Activated T-helper 2 cell treated with anti-CD3 and anti-CD28 coated beads, Interferon-gamma antibody, Interleukin-2, Interleukin-4, amounts not matched to agents 10 μg/mL and 5 μg/mL and 100 μg/mL, durations not matched to agents 14 hours and 24 hours and 36 hours (primary cell): Measurements from ENCODE around the gene NKAPD1. TPM values are rescaled to one million over a fixed set of nuclear protein-coding genes. Genes with fewer than 3 reads are reported as not detected.
"Not testable (repeated sequence)": the region's sequence is repeated elsewhere in the genome, so short reads cannot be mapped to it uniquely, and the experiment has no call there.

Source experiments
- DNase-seq: peaks from one replicate; pipeline ENCODE4 v3.0.0; 2021; ENCODE audit warnings: low spot score
- H3K27ac Mint-ChIP-seq: one replicate; pipeline ENCODE4 v1.8.0; 2021; ENCODE audit warnings: mixed read lengths
- H3K27me3 Mint-ChIP-seq: one replicate; pipeline ENCODE4 v1.8.0; 2021; ENCODE audit warnings: low read depth, mixed read lengths
- H3K36me3 Mint-ChIP-seq: one replicate; pipeline ENCODE4 v1.8.0; 2021; ENCODE audit warnings: low read depth, mixed read lengths
- H3K4me1 Mint-ChIP-seq: one replicate; pipeline ENCODE4 v1.8.0; 2021; ENCODE audit warnings: low read depth, mixed read lengths
- H3K4me3 Mint-ChIP-seq: one replicate; pipeline ENCODE4 v1.8.0; 2021; ENCODE audit warnings: low read depth, mild to moderate bottlenecking, moderate library complexity, mixed read lengths
- H3K9me3 Mint-ChIP-seq: one replicate; pipeline ENCODE4 v1.8.0; 2021; ENCODE audit warnings: mixed read lengths
- intact Hi-C: fragments of 100-400 bp; cut with micrococcal nuclease; formaldehyde crosslinking; loops from one replicate; pipeline ENCODE4 v1.15.1; 2023
- total RNA-seq: library from RNA; stranded (reverse); gene quantifications from 2 replicates; pipeline ENCODE4 v1.2.3, GENCODE V29; 2022

NKAPD1 gene
- total RNA-seq, 1 donor from 2014 or later = 24.6 TPM

GRCh38 chr11:112048256-112048655 lies 25.8 kb upstream of the NKAPD1 start:
- intact Hi-C loops, H3K27me3 Mint-ChIP-seq, DNase-seq, H3K27ac Mint-ChIP-seq, H3K4me3 Mint-ChIP-seq, H3K9me3 Mint-ChIP-seq, H3K4me1 Mint-ChIP-seq: not testable (repeated sequence)
- peaks cover 86% of the 10 kb centered on the region for H3K36me3 Mint-ChIP-seq

- intact Hi-C loops = no loop called here
- peaks cover 87% of the 10 kb centered on the region for H3K36me3 Mint-ChIP-seq
- H3K27me3 Mint-ChIP-seq = no peaks in the 10 kb centered on the region
- H3K4me1 Mint-ChIP-seq = peaks cover 7% of the 10 kb centered on the region
- H3K27ac Mint-ChIP-seq = no peak overlapping the region
- H3K9me3 Mint-ChIP-seq = no peaks in the 10 kb centered on the region
- no peak overlapping the region for H3K4me3 Mint-ChIP-seq
- no peak for DNase-seq
Observed at GRCh38 chr11:112049777-112050176, 24.3 kb upstream of the NKAPD1 start.

- DNase-seq = no peak
- Mint-ChIP-seq H3K27me3 (no peaks in the 10 kb centered on the region), H3K9me3 (no peaks in the 10 kb centered on the region), H3K4me1 (peaks cover 7% of the 10 kb centered on the region), H3K36me3 (peaks cover 84% of the 10 kb centered on the region), H3K27ac (no peak overlapping the region), H3K4me3 (no peak overlapping the region)
- intact Hi-C loops = no loop called here
Observed at GRCh38 chr11:112050721-112051120, 23.4 kb upstream of the NKAPD1 start.

- Mint-ChIP-seq H3K27me3 (no peaks in the 10 kb centered on the region), H3K4me1 (peaks cover 13% of the 10 kb centered on the region), H3K4me3 (no peak overlapping the region), H3K36me3 (peaks cover 83% of the 10 kb centered on the region), H3K27ac (no peak overlapping the region), H3K9me3 (no peaks in the 10 kb centered on the region)
- intact Hi-C loops = no loop called here
- DNase-seq = no peak
Observed at GRCh38 chr11:112051768-112052167, 22.3 kb upstream of the NKAPD1 start.

- intact Hi-C loops = loop anchor here (1.0 to 2.0 kb wide), 4 partner anchors 18 to 32 kb away; partner anchors contain the start of genes DLAT, NKAPD1, PIH1D2 and SDHD
- peak overlapping the region; percentile 80 for H3K27ac Mint-ChIP-seq
- DNase-seq = no peak
- no peaks in the 10 kb centered on the region for H3K27me3 Mint-ChIP-seq
- H3K4me1 Mint-ChIP-seq = peaks cover 21% of the 10 kb centered on the region
- no peaks in the 10 kb centered on the region for H3K9me3 Mint-ChIP-seq
- H3K36me3 Mint-ChIP-seq = peaks cover 67% of the 10 kb centered on the region
- H3K4me3 Mint-ChIP-seq = peak overlapping the region; percentile 11
Observed at GRCh38 chr11:112057170-112057569, 16.9 kb upstream of the NKAPD1 start.

GRCh38 chr11:112058103-112058502 lies 16.0 kb upstream of the NKAPD1 start:
- no peaks in the 10 kb centered on the region for H3K9me3 Mint-ChIP-seq

GRCh38 chr11:112062923-112063322 lies 11.2 kb upstream of the NKAPD1 start:
- Mint-ChIP-seq H3K4me1 (peaks cover 5% of the 10 kb centered on the region), H3K9me3 (no peaks in the 10 kb centered on the region), H3K36me3 (peaks cover 37% of the 10 kb centered on the region), H3K27me3 (no peaks in the 10 kb centered on the region), H3K4me3 (no peak overlapping the region), H3K27ac (no peak overlapping the region)
- intact Hi-C loops = no loop called here
- no peak for DNase-seq

More at GRCh38 chr11:112058103-112058502, 16.0 kb upstream of the NKAPD1 start:
- Mint-ChIP-seq H3K4me3 (no peak overlapping the region), H3K27ac (no peak overlapping the region), H3K4me1 (peaks cover 21% of the 10 kb centered on the region), H3K27me3 (no peaks in the 10 kb centered on the region), H3K36me3 (peaks cover 70% of the 10 kb centered on the region)
- intact Hi-C loops = no loop called here
- no peak for DNase-seq

- Mint-ChIP-seq H3K36me3 (peaks cover 80% of the 10 kb centered on the region), H3K27me3 (no peaks in the 10 kb centered on the region), H3K4me1 (peaks cover 32% of the 10 kb centered on the region), H3K9me3 (no peaks in the 10 kb centered on the region), H3K4me3 (no peak overlapping the region), H3K27ac (peak overlapping the region; percentile 74)
- intact Hi-C loops = loop anchor here (2.0 to 10.0 kb wide), 3 partner anchors 26 to 478 kb away; partner anchors contain the start of genes DIXDC1 and SIK2
- no peak for DNase-seq
Observed at GRCh38 chr11:112082729-112083128, 8.6 kb downstream of the NKAPD1 start.

- Mint-ChIP-seq H3K27ac (peak overlapping the region; percentile 91), H3K4me1 (peaks cover 51% of the 10 kb centered on the region), H3K9me3 (no peaks in the 10 kb centered on the region), H3K4me3 (peak overlapping the region; percentile 99), H3K36me3 (peaks cover 88% of the 10 kb centered on the region), H3K27me3 (no peaks in the 10 kb centered on the region)
- intact Hi-C loops = loop anchor here (1.0 to 10.0 kb wide), 6 partner anchors 12 to 481 kb away; partner anchors contain the start of genes ALG9, CFAP68, DLAT and FDXACB1
- DNase-seq = no peak
Observed at GRCh38 chr11:112085822-112086421, 11.8 kb downstream of the NKAPD1 start.

GRCh38 chr11:112086422-112087191 lies 12.5 kb downstream of the NKAPD1 start, which contains the start of the genes SDHD and TIMM8B:
Gene SDHD, plus strand, starts transcription at chr11:112086873. Its CDS starts 35 bp downstream, at chr11:112086908.
Gene TIMM8B, minus strand, starts transcription at chr11:112086756. Its CDS starts 33 bp downstream, at chr11:112086723.
- peaks cover 53% of the 10 kb centered on the region for H3K4me1 Mint-ChIP-seq
- DNase-seq = peak; percentile 96
- no peaks in the 10 kb centered on the region for H3K27me3 Mint-ChIP-seq
- H3K4me3 Mint-ChIP-seq = peak within 1 kb of the TSS; percentile 99
- H3K9me3 Mint-ChIP-seq = no peaks in the 10 kb centered on the region
- intact Hi-C loops = loop anchor here (1.0 to 10.0 kb wide), 6 partner anchors 12 to 482 kb away; partner anchors contain the start of genes ALG9, CFAP68, DLAT and FDXACB1
- H3K27ac Mint-ChIP-seq = peak within 1 kb of the TSS; percentile 91
- peaks cover 92% of the 10 kb centered on the region for H3K36me3 Mint-ChIP-seq

- H3K27me3 Mint-ChIP-seq = no peaks in the 10 kb centered on the region
- H3K36me3 Mint-ChIP-seq = peaks cover 94% of the 10 kb centered on the region
- no peak for DNase-seq
- peak overlapping the region; percentile 91 for H3K27ac Mint-ChIP-seq
- H3K4me1 Mint-ChIP-seq = peaks cover 50% of the 10 kb centered on the region
- H3K4me3 Mint-ChIP-seq = peak overlapping the region; percentile 99
- no peaks in the 10 kb centered on the region for H3K9me3 Mint-ChIP-seq
- intact Hi-C loops = loop anchor here (2.0 to 10.0 kb wide), 3 partner anchors 62 to 482 kb away; partner anchors contain the start of genes ALG9, DLAT and SIK2
Observed at GRCh38 chr11:112087212-112087611, 13.1 kb downstream of the NKAPD1 start.

GRCh38 chr11:112095302-112095701 lies 21.2 kb downstream of the NKAPD1 start:
- H3K4me3 Mint-ChIP-seq, intact Hi-C loops, H3K9me3 Mint-ChIP-seq, DNase-seq, H3K27me3 Mint-ChIP-seq, H3K27ac Mint-ChIP-seq, H3K4me1 Mint-ChIP-seq: not testable (repeated sequence)
- peaks cover 39% of the 10 kb centered on the region for H3K36me3 Mint-ChIP-seq

- H3K4me3 Mint-ChIP-seq = no peak overlapping the region
- no peaks in the 10 kb centered on the region for H3K9me3 Mint-ChIP-seq
- H3K27me3 Mint-ChIP-seq = no peaks in the 10 kb centered on the region
- H3K36me3 Mint-ChIP-seq = peaks cover 32% of the 10 kb centered on the region
- H3K4me1 Mint-ChIP-seq = peaks cover 2% of the 10 kb centered on the region
- DNase-seq = no peak
- intact Hi-C loops = no loop called here
- no peak overlapping the region for H3K27ac Mint-ChIP-seq
Observed at GRCh38 chr11:112096194-112096593, 22.1 kb downstream of the NKAPD1 start.
